Suprapubic skin (tissue), 4 donors: ENCODE measurements around the gene SPRED3.
"Not testable (repeated sequence)": the region's sequence is repeated elsewhere in the genome, so short reads cannot be mapped to it uniquely, and the experiment has no call there.

Source experiments
- CTCF ChIP-seq, 2 donors: fragments of 200-600 bp in 1 of 2; fragments of 450-650 bp in 1 of 2; sonication (generic) in 1 of 2; IDR thresholded peaks; one replicate each; pipeline ENCODE4 v1.5.1; 2016 to 2019; ENCODE audit warnings: antibody characterized with exemption in 2 of 2, mild to moderate bottlenecking in 1 of 2, moderate library complexity in 1 of 2
- EP300 ChIP-seq: sonication (generic); formaldehyde crosslinking; IDR thresholded peaks from one replicate; pipeline ENCODE4 v1.6.1; 2017; ENCODE audit warnings: antibody characterized with exemption
- POLR2A ChIP-seq, 2 donors: fragments of 450-650 bp; IDR thresholded peaks; one replicate each; pipeline ENCODE4 v1.6.1; 2017; ENCODE audit warnings: antibody characterized with exemption in 2 of 2, mild to moderate bottlenecking in 2 of 2, moderate library complexity in 2 of 2
- POLR2AphosphoS5 ChIP-seq, 3 donors: sonication (generic); formaldehyde crosslinking; IDR thresholded peaks; one replicate each; pipeline ENCODE4 v1.6.1; 2017; ENCODE audit warnings: antibody characterized with exemption in 3 of 3

- TF ChIP-seq CTCF (IDR thresholded peaks at IDR 0.05); POLR2AphosphoS5 (IDR thresholded peaks at IDR 0.05); EP300; POLR2A (IDR thresholded peaks at IDR 0.05): not testable (repeated sequence)
Observed at GRCh38 chr19:38362946-38363688, 25.4 kb upstream of the SPRED3 start.
